HEK293 (cell line): Measurements from ENCODE around the gene GLCE.

Experiments used
- CTCF ChIA-PET: fragments of 350-600 bp; formaldehyde crosslinking; extraction: SDS; loops from one replicate; lab custom pipeline; 2021; ENCODE audit warnings: antibody characterized with exemption; lab: Yijun Ruan, JAX
- POLR2A ChIA-PET: fragments of 300-600 bp; formaldehyde crosslinking; extraction: SDS; loops from one replicate; lab custom pipeline; 2020; ENCODE audit warnings: antibody characterized with exemption, inconsistent platforms; lab: Yijun Ruan, JAX
- H3K27ac ChIP-seq: fragments of 200-500 bp; sonication (Bioruptor generic); 2 replicates; pipeline ENCODE4 v1.5.1; 2014; ENCODE audit warnings: low read depth, low read length, control low read depth, inconsistent platforms; ENCODE audit errors: extremely low read depth
- H3K36me3 ChIP-seq, 2 experiments: fragments of 200-500 bp in 1 of 2; sonication (Bioruptor generic) in 1 of 2; 1 replicate in 1 of 2; 2 replicates in 1 of 2; pipeline ENCODE4 v1.5.1; 2014 to 2017; ENCODE audit warnings: inconsistent platforms in 2 of 2, low read length in 2 of 2; ENCODE audit not compliant: control insufficient read depth in 2 of 2, insufficient read depth in 1 of 2
- H3K4me1 ChIP-seq: fragments of 200-500 bp; sonication (Bioruptor generic); 2 replicates; pipeline ENCODE4 v1.5.1; 2014; ENCODE audit warnings: mild to moderate bottlenecking, low read length, inconsistent platforms; ENCODE audit not compliant: control insufficient read depth, insufficient read depth
- H3K4me3 ChIP-seq: 2 replicates; pipeline ENCODE4 v1.5.1; 2011; ENCODE audit warnings: low read depth, mild to moderate bottlenecking, control low read depth, low read length, moderate library complexity
- H3K9me3 ChIP-seq: fragments of 200-500 bp; sonication (Bioruptor generic); 2 replicates; pipeline ENCODE4 v1.5.1; 2014; ENCODE audit warnings: low read depth, low read length, inconsistent platforms; ENCODE audit not compliant: control insufficient read depth, insufficient read depth
- ATF2 ChIP-seq: fragments of 450-650 bp; formaldehyde crosslinking; IDR thresholded peaks from 2 replicates; pipeline ENCODE4 v1.5.1; 2016; ENCODE audit warnings: missing biosample characterization, missing genetic modification characterization, low read depth
- EGR2 ChIP-seq: fragments of 450-650 bp; formaldehyde crosslinking; IDR thresholded peaks from 2 replicates; pipeline ENCODE4 v1.5.1; 2016; ENCODE audit warnings: low read depth, missing biosample characterization, missing genetic modification characterization
- ELK4 ChIP-seq: IDR thresholded peaks from 2 replicates; pipeline ENCODE4 v1.6.1; 2011; ENCODE audit warnings: mild to moderate bottlenecking, low read depth, low read length, borderline replicate concordance
- HOXD13 ChIP-seq: sonication (generic); formaldehyde crosslinking; IDR thresholded peaks from 2 replicates; pipeline ENCODE4 v1.8.0; 2022; ENCODE audit warnings: missing genetic modification reagents, borderline replicate concordance
- KLF16 ChIP-seq: fragments of 450-650 bp; formaldehyde crosslinking; IDR thresholded peaks from 2 replicates; pipeline ENCODE4 v1.5.1; 2017; ENCODE audit warnings: missing biosample characterization, missing genetic modification characterization
- OSR2 ChIP-seq: fragments of 450-650 bp; formaldehyde crosslinking; IDR thresholded peaks from 2 replicates; pipeline ENCODE4 v1.5.1; 2016; ENCODE audit warnings: missing biosample characterization, missing genetic modification characterization
- ZFP3 ChIP-seq: fragments of 450-650 bp; formaldehyde crosslinking; IDR thresholded peaks from 2 replicates; pipeline ENCODE4 v1.5.1; 2016; ENCODE audit warnings: low read depth, missing biosample characterization, missing genetic modification characterization
- ZNF121 ChIP-seq: fragments of 450-650 bp; formaldehyde crosslinking; IDR thresholded peaks from 2 replicates; pipeline ENCODE4 v1.5.1; 2016; ENCODE audit warnings: missing biosample characterization, missing genetic modification characterization
- ZNF132 ChIP-seq: fragments of 450-650 bp; formaldehyde crosslinking; IDR thresholded peaks from 2 replicates; pipeline ENCODE4 v1.5.1; 2017; ENCODE audit warnings: missing biosample characterization, missing genetic modification characterization, borderline replicate concordance
- ZNF140 ChIP-seq: fragments of 450-650 bp; formaldehyde crosslinking; IDR thresholded peaks from 2 replicates; pipeline ENCODE4 v1.5.1; 2016; ENCODE audit warnings: missing biosample characterization, missing genetic modification characterization
- ZNF157 ChIP-seq: fragments of 450-650 bp; formaldehyde crosslinking; IDR thresholded peaks from 2 replicates; pipeline ENCODE4 v1.5.1; 2016; ENCODE audit warnings: missing biosample characterization, missing genetic modification characterization
- ZNF280D ChIP-seq: fragments of 450-650 bp; formaldehyde crosslinking; IDR thresholded peaks from 2 replicates; pipeline ENCODE4 v1.5.1; 2016; ENCODE audit warnings: missing biosample characterization, missing genetic modification characterization
- ZNF391 ChIP-seq: fragments of 450-650 bp; formaldehyde crosslinking; IDR thresholded peaks from 2 replicates; pipeline ENCODE4 v1.5.1; 2016; ENCODE audit warnings: low read depth, missing biosample characterization, missing genetic modification characterization, borderline replicate concordance
- ZNF473 ChIP-seq: fragments of 450-650 bp; formaldehyde crosslinking; IDR thresholded peaks from 2 replicates; pipeline ENCODE4 v1.5.1; 2017; ENCODE audit warnings: missing biosample characterization, missing genetic modification characterization
- ZNF530 ChIP-seq: fragments of 450-650 bp; formaldehyde crosslinking; IDR thresholded peaks from 2 replicates; pipeline ENCODE4 v1.5.1; 2016; ENCODE audit warnings: low read depth, missing biosample characterization, missing genetic modification characterization
- ZNF600 ChIP-seq: fragments of 450-650 bp; formaldehyde crosslinking; IDR thresholded peaks from 2 replicates; pipeline ENCODE4 v1.5.1; 2016; ENCODE audit warnings: missing biosample characterization, missing genetic modification characterization
- ZNF785 ChIP-seq: fragments of 450-650 bp; formaldehyde crosslinking; IDR thresholded peaks from 2 replicates; pipeline ENCODE4 v1.5.1; 2016; ENCODE audit warnings: missing biosample characterization, missing genetic modification characterization
- ZNF843 ChIP-seq: fragments of 450-650 bp; formaldehyde crosslinking; IDR thresholded peaks from 2 replicates; pipeline ENCODE4 v1.5.1; 2016; ENCODE audit warnings: missing biosample characterization, missing genetic modification characterization
- TF ChIP-seq, protein P1 (sequence below): fragments of 450-650 bp; formaldehyde crosslinking; IDR thresholded peaks from 2 replicates; pipeline ENCODE4 v1.5.1; 2016; ENCODE audit warnings: missing biosample characterization, missing genetic modification characterization, borderline replicate concordance
- TF ChIP-seq, protein P2 (sequence below): fragments of 450-650 bp; formaldehyde crosslinking; IDR thresholded peaks from 2 replicates; pipeline ENCODE4 v1.5.1; 2016; ENCODE audit warnings: missing biosample characterization, missing genetic modification characterization

Gene GLCE

DNA sequence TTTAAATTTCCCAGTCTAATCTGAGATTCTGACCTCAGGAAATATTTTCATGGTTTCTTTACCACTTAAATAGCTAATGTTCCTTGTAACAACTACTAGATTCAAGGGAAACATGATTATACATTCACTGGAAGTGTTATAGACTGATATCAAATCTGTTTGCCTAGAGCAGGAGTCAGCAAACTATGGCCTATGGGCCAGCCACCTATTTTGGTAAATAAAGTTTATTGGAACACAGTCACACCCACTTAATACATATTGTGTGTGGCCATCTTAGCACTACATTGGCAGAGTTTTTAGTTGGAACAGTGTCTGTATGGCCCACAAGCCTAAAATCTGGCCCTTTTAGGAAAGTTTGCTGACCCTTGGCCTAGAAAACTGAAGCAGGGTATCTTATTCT, 50.1 kb downstream of the GLCE start:
- Histone ChIP-seq H3K4me1 (no peaks in the 10 kb centered on the region; the same call in 1 of the 2 replicates), H3K36me3 (no peaks in the 10 kb centered on the region), H3K27ac (no peak overlapping the region), H3K9me3 (no peaks in the 10 kb centered on the region), H3K4me3 (no peak overlapping the region)
- ChIA-PET CTCF (interaction anchor here (1.2 kb wide), 1 partner anchor 10 kb away, joined by 3 read pairs; no protein-coding TSS in a partner anchor), POLR2A (no interaction called here)
- TF ChIP-seq ZNF121 (tag by site-specific recombination) (no peak), ZNF843 (tag by site-specific recombination) (no peak), OSR2 (tag by site-specific recombination) (no peak), ZNF280D (tag by site-specific recombination) (no peak), ZNF600 (tag by site-specific recombination) (no peak), ZFP3 (no peak), ZNF391 (tag by site-specific recombination) (no peak), KLF16 (tag by site-specific recombination) (no peak), ZNF530 (no peak), ATF2 (tag by site-specific recombination) (no peak), ZNF157 (tag by site-specific recombination) (no peak), ZNF473 (tag by site-specific recombination) (no peak), ZNF132 (no peak), HOXD13 (CRISPR knock-in tag) (no peak), ZNF785 (tag by site-specific recombination) (no peak), ELK4 (no peak), EGR2 (tag by site-specific recombination) (no peak), ZNF140 (tag by site-specific recombination) (no peak)
- TF ChIP-seq, protein P1, sequence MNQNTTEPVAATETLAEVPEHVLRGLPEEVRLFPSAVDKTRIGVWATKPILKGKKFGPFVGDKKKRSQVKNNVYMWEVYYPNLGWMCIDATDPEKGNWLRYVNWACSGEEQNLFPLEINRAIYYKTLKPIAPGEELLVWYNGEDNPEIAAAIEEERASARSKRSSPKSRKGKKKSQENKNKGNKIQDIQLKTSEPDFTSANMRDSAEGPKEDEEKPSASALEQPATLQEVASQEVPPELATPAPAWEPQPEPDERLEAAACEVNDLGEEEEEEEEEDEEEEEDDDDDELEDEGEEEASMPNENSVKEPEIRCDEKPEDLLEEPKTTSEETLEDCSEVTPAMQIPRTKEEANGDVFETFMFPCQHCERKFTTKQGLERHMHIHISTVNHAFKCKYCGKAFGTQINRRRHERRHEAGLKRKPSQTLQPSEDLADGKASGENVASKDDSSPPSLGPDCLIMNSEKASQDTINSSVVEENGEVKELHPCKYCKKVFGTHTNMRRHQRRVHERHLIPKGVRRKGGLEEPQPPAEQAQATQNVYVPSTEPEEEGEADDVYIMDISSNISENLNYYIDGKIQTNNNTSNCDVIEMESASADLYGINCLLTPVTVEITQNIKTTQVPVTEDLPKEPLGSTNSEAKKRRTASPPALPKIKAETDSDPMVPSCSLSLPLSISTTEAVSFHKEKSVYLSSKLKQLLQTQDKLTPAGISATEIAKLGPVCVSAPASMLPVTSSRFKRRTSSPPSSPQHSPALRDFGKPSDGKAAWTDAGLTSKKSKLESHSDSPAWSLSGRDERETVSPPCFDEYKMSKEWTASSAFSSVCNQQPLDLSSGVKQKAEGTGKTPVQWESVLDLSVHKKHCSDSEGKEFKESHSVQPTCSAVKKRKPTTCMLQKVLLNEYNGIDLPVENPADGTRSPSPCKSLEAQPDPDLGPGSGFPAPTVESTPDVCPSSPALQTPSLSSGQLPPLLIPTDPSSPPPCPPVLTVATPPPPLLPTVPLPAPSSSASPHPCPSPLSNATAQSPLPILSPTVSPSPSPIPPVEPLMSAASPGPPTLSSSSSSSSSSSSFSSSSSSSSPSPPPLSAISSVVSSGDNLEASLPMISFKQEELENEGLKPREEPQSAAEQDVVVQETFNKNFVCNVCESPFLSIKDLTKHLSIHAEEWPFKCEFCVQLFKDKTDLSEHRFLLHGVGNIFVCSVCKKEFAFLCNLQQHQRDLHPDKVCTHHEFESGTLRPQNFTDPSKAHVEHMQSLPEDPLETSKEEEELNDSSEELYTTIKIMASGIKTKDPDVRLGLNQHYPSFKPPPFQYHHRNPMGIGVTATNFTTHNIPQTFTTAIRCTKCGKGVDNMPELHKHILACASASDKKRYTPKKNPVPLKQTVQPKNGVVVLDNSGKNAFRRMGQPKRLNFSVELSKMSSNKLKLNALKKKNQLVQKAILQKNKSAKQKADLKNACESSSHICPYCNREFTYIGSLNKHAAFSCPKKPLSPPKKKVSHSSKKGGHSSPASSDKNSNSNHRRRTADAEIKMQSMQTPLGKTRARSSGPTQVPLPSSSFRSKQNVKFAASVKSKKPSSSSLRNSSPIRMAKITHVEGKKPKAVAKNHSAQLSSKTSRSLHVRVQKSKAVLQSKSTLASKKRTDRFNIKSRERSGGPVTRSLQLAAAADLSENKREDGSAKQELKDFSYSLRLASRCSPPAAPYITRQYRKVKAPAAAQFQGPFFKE (tag by site-specific recombination), result no peak
- TF ChIP-seq, protein P2, sequence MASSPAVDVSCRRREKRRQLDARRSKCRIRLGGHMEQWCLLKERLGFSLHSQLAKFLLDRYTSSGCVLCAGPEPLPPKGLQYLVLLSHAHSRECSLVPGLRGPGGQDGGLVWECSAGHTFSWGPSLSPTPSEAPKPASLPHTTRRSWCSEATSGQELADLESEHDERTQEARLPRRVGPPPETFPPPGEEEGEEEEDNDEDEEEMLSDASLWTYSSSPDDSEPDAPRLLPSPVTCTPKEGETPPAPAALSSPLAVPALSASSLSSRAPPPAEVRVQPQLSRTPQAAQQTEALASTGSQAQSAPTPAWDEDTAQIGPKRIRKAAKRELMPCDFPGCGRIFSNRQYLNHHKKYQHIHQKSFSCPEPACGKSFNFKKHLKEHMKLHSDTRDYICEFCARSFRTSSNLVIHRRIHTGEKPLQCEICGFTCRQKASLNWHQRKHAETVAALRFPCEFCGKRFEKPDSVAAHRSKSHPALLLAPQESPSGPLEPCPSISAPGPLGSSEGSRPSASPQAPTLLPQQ (tag by site-specific recombination), result no peak
